PC-9 (cell line): ENCODE data around the gene SETD4. TPM values are rescaled to one million over a fixed set of nuclear protein-coding genes. Genes with fewer than 3 reads are reported as not detected.

Source experiments
- BruUV-seq: library from RNA; stranded (reverse); fragments of 400-500 nt; replicated peaks from 2 replicates; lab custom pipeline; 2021; lab: Mats Ljungman, UMichigan
- CTCF ChIA-PET: fragments of 300-600 bp; sonication (Branson Sonifier 250); formaldehyde crosslinking; loops from one replicate; lab custom pipeline; 2022; ENCODE audit warnings: antibody characterized with exemption; lab: Charles Lee
- POLR2A ChIA-PET: fragments of 300-600 bp; sonication (Branson Sonifier 250); formaldehyde crosslinking; loops from one replicate; lab custom pipeline; 2022; ENCODE audit warnings: antibody characterized with exemption; ENCODE audit not compliant: unreplicated experiment; lab: Charles Lee
- DNase-seq, 2 experiments: peaks; one replicate each; pipeline versions ENCODE4 v3.0.0 to v3.0.0-alpha.2; 2015 to 2022; ENCODE audit warnings: mixed read lengths in 1 of 2
- H2AFZ ChIP-seq: fragments of 200-600 bp; sonication (generic); 2 replicates; pipeline ENCODE4 v1.8.1; 2017; ENCODE audit warnings: antibody characterized with exemption
- H3F3A ChIP-seq: fragments of 200-600 bp; sonication (generic); 2 replicates; pipeline ENCODE4 v1.8.1; 2017; ENCODE audit warnings: antibody characterized with exemption, mild to moderate bottlenecking, low read depth; ENCODE audit not compliant: insufficient read depth
- H3K27ac ChIP-seq: fragments of 200-600 bp; sonication (generic); 2 replicates; pipeline ENCODE4 v1.6.1; 2016; ENCODE audit warnings: mixed run types
- H3K27me3 ChIP-seq: fragments of 200-600 bp; sonication (generic); 2 replicates; pipeline ENCODE4 v1.6.1; 2016; ENCODE audit warnings: low read depth, mixed run types; ENCODE audit not compliant: insufficient read depth
- H3K36me3 ChIP-seq: fragments of 200-600 bp; sonication (generic); 2 replicates; pipeline ENCODE4 v1.6.1; 2016; ENCODE audit warnings: low read depth, mixed run types
- H3K4me1 ChIP-seq: fragments of 200-600 bp; sonication (generic); replicated peaks from 2 replicates; pipeline ENCODE4 v1.6.1; 2016; ENCODE audit warnings: mixed run types; ENCODE audit not compliant: insufficient read depth
- H3K4me2 ChIP-seq: fragments of 200-600 bp; sonication (generic); 2 replicates; pipeline ENCODE4 v1.6.1; 2017; ENCODE audit warnings: mixed run types
- H3K4me3 ChIP-seq: fragments of 200-600 bp; sonication (generic); 2 replicates; pipeline ENCODE4 v1.6.1; 2016; ENCODE audit warnings: mixed run types
- H3K79me2 ChIP-seq: fragments of 200-600 bp; sonication (generic); 2 replicates; pipeline ENCODE4 v1.6.1; 2017; ENCODE audit warnings: low read depth, mixed run types
- H3K9me2 ChIP-seq: fragments of 200-600 bp; sonication (generic); 2 replicates; pipeline ENCODE4 v1.8.1; 2017; ENCODE audit warnings: mild to moderate bottlenecking; ENCODE audit not compliant: insufficient read depth
- H3K9me3 ChIP-seq: fragments of 200-600 bp; sonication (generic); 2 replicates; pipeline ENCODE4 v1.8.1; 2016; ENCODE audit warnings: low read depth; ENCODE audit not compliant: insufficient read depth
- H4K20me1 ChIP-seq: fragments of 200-600 bp; sonication (generic); 2 replicates; pipeline ENCODE4 v1.8.1; 2017; ENCODE audit not compliant: insufficient read depth
- CTCF ChIP-seq: fragments of 200-600 bp; sonication (generic); conservative IDR thresholded peaks from 2 replicates; pipeline ENCODE4 v1.6.1; 2017; ENCODE audit warnings: mixed run types, antibody characterized with exemption, mild to moderate bottlenecking, moderate library complexity
- EZH2 ChIP-seq: fragments of 200-600 bp; sonication (generic); IDR thresholded peaks from 2 replicates; pipeline ENCODE4 v1.8.0; 2017; ENCODE audit warnings: antibody characterized with exemption, low read depth
- intact Hi-C: fragments of 100-400 bp; cut with micrococcal nuclease; formaldehyde crosslinking; loops from one replicate; pipeline ENCODE4 v1.10.0; 2022; ENCODE audit not compliant: unreplicated experiment
- total RNA-seq: library from RNA; stranded (reverse); gene quantifications from 2 replicates; pipeline ENCODE4 v1.2.3, GENCODE V29; 2021

The SETD4 gene
- total RNA-seq, 1 experiment from 2014 or later = 27.3 TPM

GRCh38 chr21:35991131-35991530 lies 69.2 kb downstream of the SETD4 start:
- Histone ChIP-seq H3K4me2 (no peak overlapping the region), H4K20me1 (no peaks in the 10 kb centered on the region), H3K9me3 (no peaks in the 10 kb centered on the region), H3K4me1 (no peaks in the 10 kb centered on the region), H3F3A (no peaks in the 10 kb centered on the region), H3K36me3 (no peaks in the 10 kb centered on the region), H3K4me3 (no peak overlapping the region), H3K27me3 (peaks cover 8% of the 10 kb centered on the region; the same call in 1 of the 2 replicates), H2AFZ (no peak overlapping the region), H3K9me2 (no peaks in the 10 kb centered on the region), H3K79me2 (no peaks in the 10 kb centered on the region), H3K27ac (no peak overlapping the region)
- no peak for DNase-seq
- ChIA-PET CTCF (no interaction called here), POLR2A (no interaction called here)
- BruUV-seq = no TSS peak
- no peak for TF ChIP-seq EZH2
- TF ChIP-seq CTCF = no peak
- intact Hi-C loops = no loop called here

GRCh38 chr21:35990609-35991008 lies 69.7 kb downstream of the SETD4 start:
- no peaks in the 10 kb centered on the region for H3K4me1 ChIP-seq
- ChIA-PET CTCF (no interaction called here), POLR2A (no interaction called here)
- no peak overlapping the region for H2AFZ ChIP-seq
- H3K36me3 ChIP-seq = no peaks in the 10 kb centered on the region
- no peak overlapping the region for H3K4me2 ChIP-seq
- H3K9me2 ChIP-seq = no peaks in the 10 kb centered on the region
- no peaks in the 10 kb centered on the region for H3K9me3 ChIP-seq
- H3K27me3 ChIP-seq = peaks cover 6% of the 10 kb centered on the region; the same call in 1 of the 2 replicates
- intact Hi-C loops = no loop called here
- H3K4me3 ChIP-seq = no peak overlapping the region
- BruUV-seq = no TSS peak
- no peak for TF ChIP-seq CTCF
- no peak for TF ChIP-seq EZH2
- no peaks in the 10 kb centered on the region for H4K20me1 ChIP-seq
- no peak overlapping the region for H3K27ac ChIP-seq
- H3K79me2 ChIP-seq = no peaks in the 10 kb centered on the region
- no peak for DNase-seq
- H3F3A ChIP-seq = no peaks in the 10 kb centered on the region

- Histone ChIP-seq H3K27ac (no peak overlapping the region), H3K9me2 (no peaks in the 10 kb centered on the region), H3F3A (no peaks in the 10 kb centered on the region), H2AFZ (no peak overlapping the region), H3K27me3 (no peaks in the 10 kb centered on the region), H3K4me1 (no peaks in the 10 kb centered on the region), H3K79me2 (no peaks in the 10 kb centered on the region), H3K9me3 (no peaks in the 10 kb centered on the region), H3K4me2 (no peak overlapping the region), H4K20me1 (no peaks in the 10 kb centered on the region), H3K4me3 (no peak overlapping the region), H3K36me3 (no peaks in the 10 kb centered on the region)
- POLR2A ChIA-PET = no interaction called here
- TF ChIP-seq CTCF (no peak), EZH2 (no peak)
- no TSS peak for BruUV-seq
- CTCF ChIA-PET = no interaction called here
- intact Hi-C loops = no loop called here
- DNase-seq = no peak
These were observed 71.1 kb downstream of the SETD4 start for GRCh38 chr21:35989138-35989735.
